IMR-90 (cell line): Measurements from ENCODE around the gene ARHGAP8. TPM values are rescaled to one million over a fixed set of nuclear protein-coding genes. Genes with fewer than 3 reads are reported as not detected.
"Not testable (repeated sequence)": the region's sequence is repeated elsewhere in the genome, so short reads cannot be mapped to it uniquely, and the experiment has no call there.

Experiments used
- ATAC-seq: fragments of 200-7000 bp; cut with Tn5 transposase; 2 replicates; pipeline ENCODE4 v1.9.1; 2020; ENCODE audit warnings: low read depth, mild to moderate bottlenecking, moderate library complexity
- BruUV-seq: library from RNA; stranded (reverse); fragments of 400-500 nt; replicated peaks from 2 replicates; lab custom pipeline; 2021; lab: Mats Ljungman, UMichigan
- CTCF ChIA-PET: fragments of 300-600 bp; formaldehyde crosslinking; extraction: SDS; loops from one replicate; lab custom pipeline; 2021; ENCODE audit warnings: antibody characterized with exemption; lab: Yijun Ruan, JAX
- POLR2A ChIA-PET: fragments of 300-600 bp; sonication (Branson Sonifier 250); formaldehyde crosslinking; loops from one replicate; lab custom pipeline; 2022; ENCODE audit warnings: antibody characterized with exemption; ENCODE audit not compliant: unreplicated experiment; lab: Charles Lee
- DNase-seq: peaks from one replicate; pipeline ENCODE4 v3.0.0; 2013
- H2AFZ ChIP-seq: replicated peaks from 2 replicates; pipeline ENCODE3; 2013; ENCODE audit warnings: low read length, mild to moderate bottlenecking; ENCODE audit not compliant: poor library complexity
- H2AK5ac ChIP-seq: 2 replicates; pipeline ENCODE4 v1.6.1; 2013; ENCODE audit warnings: low read depth, low read length, inconsistent platforms
- H2AK9ac ChIP-seq: replicated peaks from 2 replicates; pipeline ENCODE3; 2013; ENCODE audit warnings: mild to moderate bottlenecking, low read depth, low read length, moderate library complexity; ENCODE audit not compliant: poor library complexity
- H2BK120ac ChIP-seq: 2 replicates; pipeline ENCODE4 v1.6.1; 2013; ENCODE audit warnings: low read depth, low read length, inconsistent platforms
- H2BK15ac ChIP-seq: 3 replicates; pipeline ENCODE4 v1.6.1; 2013; ENCODE audit warnings: low read depth, low read length, inconsistent platforms
- H2BK20ac ChIP-seq: 2 replicates; pipeline ENCODE4 v1.6.1; 2013; ENCODE audit warnings: low read depth, mild to moderate bottlenecking, inconsistent platforms, low read length, moderate library complexity
- H2BK5ac ChIP-seq: 2 replicates; pipeline ENCODE4 v1.6.1; 2013; ENCODE audit warnings: mild to moderate bottlenecking, low read depth, low read length, inconsistent platforms; ENCODE audit not compliant: poor library complexity, severe bottlenecking
- H3K14ac ChIP-seq: replicated peaks from 2 replicates; pipeline ENCODE4 v1.6.1; 2013; ENCODE audit warnings: low read depth, low read length, inconsistent platforms
- H3K18ac ChIP-seq: 2 replicates; pipeline ENCODE4 v1.6.1; 2013; ENCODE audit warnings: low read depth, low read length, control low read depth
- H3K23ac ChIP-seq: 2 replicates; pipeline ENCODE4 v1.6.1; 2013; ENCODE audit warnings: low read depth, low read length, inconsistent platforms
- H3K27ac ChIP-seq: 2 replicates; pipeline ENCODE4 v1.5.1; 2013; ENCODE audit warnings: mild to moderate bottlenecking, control low read depth, low read length; ENCODE audit not compliant: insufficient read depth
- H3K27me3 ChIP-seq: 2 replicates; pipeline ENCODE4 v1.6.1; 2013; ENCODE audit warnings: low read length; ENCODE audit not compliant: control insufficient read depth, insufficient read depth
- H3K36me3 ChIP-seq: 2 replicates; pipeline ENCODE4 v1.6.1; 2013; ENCODE audit warnings: low read length, mixed read lengths; ENCODE audit not compliant: control insufficient read depth, insufficient read depth
- H3K4ac ChIP-seq: 2 replicates; pipeline ENCODE4 v1.6.1; 2013; ENCODE audit warnings: low read depth, low read length, inconsistent platforms
- H3K4me1 ChIP-seq: 2 replicates; pipeline ENCODE4 v1.6.1; 2013; ENCODE audit warnings: low read length, mixed read lengths; ENCODE audit not compliant: control insufficient read depth, insufficient read depth
- H3K4me2 ChIP-seq: 2 replicates; pipeline ENCODE4 v1.6.1; 2013; ENCODE audit warnings: low read depth, mild to moderate bottlenecking, control low read depth, low read length, moderate library complexity
- H3K4me3 ChIP-seq: 2 replicates; pipeline ENCODE4 v1.5.1; 2013; ENCODE audit warnings: low read depth, mild to moderate bottlenecking, control low read depth, low read length, moderate library complexity; ENCODE audit not compliant: insufficient read depth
- H3K56ac ChIP-seq: 2 replicates; pipeline ENCODE4 v1.6.1; 2013; ENCODE audit warnings: low read length, inconsistent platforms; ENCODE audit not compliant: insufficient read depth; ENCODE audit errors: extremely low read depth
- H3K79me1 ChIP-seq, 2 experiments: 2 replicates each; pipeline ENCODE4 v1.6.1; 2013; ENCODE audit warnings: low read length in 2 of 2, inconsistent platforms in 1 of 2, low read depth in 1 of 2
- H3K9ac ChIP-seq: 2 replicates; pipeline ENCODE4 v1.6.1; 2013; ENCODE audit warnings: low read depth, low read length, control low read depth
- H3K9me1 ChIP-seq: 2 replicates; pipeline ENCODE4 v1.6.1; 2013; ENCODE audit warnings: low read length, inconsistent platforms; ENCODE audit not compliant: insufficient read depth
- H3K9me3 ChIP-seq: 2 replicates; pipeline ENCODE4 v1.6.1; 2013; ENCODE audit warnings: low read length; ENCODE audit not compliant: control insufficient read depth, insufficient read depth
- H4K20me1 ChIP-seq: 2 replicates; pipeline ENCODE4 v1.6.1; 2013; ENCODE audit warnings: low read length, inconsistent platforms; ENCODE audit not compliant: insufficient read depth
- H4K5ac ChIP-seq: 2 replicates; pipeline ENCODE4 v1.6.1; 2013; ENCODE audit warnings: mild to moderate bottlenecking, low read depth, low read length, control low read depth
- H4K8ac ChIP-seq, 2 experiments: 2 replicates each; pipeline ENCODE4 v1.6.1; 2013; ENCODE audit warnings: low read depth in 2 of 2, low read length in 2 of 2, control low read depth in 1 of 2, inconsistent platforms in 1 of 2
- H4K91ac ChIP-seq: 2 replicates; pipeline ENCODE4 v1.6.1; 2013; ENCODE audit warnings: low read depth, low read length, inconsistent platforms; ENCODE audit not compliant: insufficient read depth
- WGBS, 2 experiments: methylation state at CpG; one replicate each; pipeline versions ENCODE4 v1.1.5 to v1.1.7; 2013; ENCODE audit warnings: missing lambda C conversion rate in 2 of 2; ENCODE audit not compliant: insufficient read length in 1 of 2; ENCODE audit errors: extremely low coverage in 2 of 2; 5-methylcytosine and 5-hydroxymethylcytosine counted together
- dilution Hi-C: fragments of 300-500 bp; cut with HindIII; formaldehyde crosslinking; loops from one replicate; pipeline ENCODE4 v1.14.3; 2018; ENCODE audit warnings: low sequenced_read_pairs; ENCODE audit not compliant: unreplicated experiment
- in situ Hi-C: fragments of 300-500 bp; cut with MboI; formaldehyde crosslinking; loops from 3 replicates; pipeline ENCODE4 v1.14.3; 2019; ENCODE audit warnings: low sequenced_read_pairs, inconsistent platforms, mixed read lengths
- intact Hi-C: fragments of 100-400 bp; cut with micrococcal nuclease; formaldehyde crosslinking; loops from 2 replicates; pipeline ENCODE4 v1.10.0; 2022
- polyA plus RNA-seq, 3 experiments: library from polyadenylated mRNA; depleted of rRNA; stranded (reverse); fragments of >200 nt; gene quantifications; 2 replicates each; pipeline ENCODE4 v1.2.3, GENCODE V29; 2012; ENCODE audit warnings: low replicate concordance in 1 of 3
- total RNA-seq: library from RNA; depleted of rRNA; stranded (reverse); fragments of >200 nt; gene quantifications from 2 replicates; pipeline ENCODE4 v1.2.3, GENCODE V29; 2012

Gene ARHGAP8
- total and polyA plus RNA-seq, 2 of the 4 experiments (the other 2 are of a cell fraction), result 0.18 to 0.21 TPM

DNA sequence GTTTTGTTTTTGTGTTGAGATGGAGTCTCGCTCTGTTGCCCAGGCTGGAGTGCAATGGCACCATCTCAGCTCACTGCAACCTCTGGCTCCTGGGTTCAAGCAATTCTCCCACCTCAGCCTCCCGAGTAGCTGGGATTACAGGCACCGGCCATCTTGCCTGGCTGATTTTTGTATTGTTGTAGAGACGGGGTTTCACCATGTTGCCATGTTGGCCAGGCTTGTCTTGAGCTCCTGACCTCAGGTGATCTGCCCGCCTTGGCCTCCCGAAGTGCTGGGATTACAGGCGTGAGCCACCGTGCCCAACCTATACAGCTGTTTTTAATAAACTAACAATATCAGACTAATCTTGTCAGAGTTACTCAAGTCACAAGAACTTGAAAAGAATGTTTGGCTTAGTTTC is 102.3 kb downstream of the ARHGAP8 start:
- H3K27me3 ChIP-seq, H3K18ac ChIP-seq, H2AK9ac ChIP-seq, H3K23ac ChIP-seq, H4K8ac ChIP-seq, H3K4me1 ChIP-seq, in situ Hi-C loops, intact Hi-C loops, H3K4me2 ChIP-seq, H3K9ac ChIP-seq, DNase-seq, POLR2A ChIA-PET, H2BK5ac ChIP-seq, H3K27ac ChIP-seq, H2BK15ac ChIP-seq, CTCF ChIA-PET, dilution Hi-C loops, H2BK20ac ChIP-seq, H3K56ac ChIP-seq, H3K9me1 ChIP-seq, ATAC-seq, H3K36me3 ChIP-seq, H4K91ac ChIP-seq, H2AK5ac ChIP-seq, H3K9me3 ChIP-seq, H3K4me3 ChIP-seq, H3K4ac ChIP-seq, BruUV-seq, H4K5ac ChIP-seq, H3K14ac ChIP-seq, H2AFZ ChIP-seq, H3K79me1 ChIP-seq, H4K20me1 ChIP-seq, H2BK120ac ChIP-seq: not testable (repeated sequence)
- WGBS, 2 experiments, result no CpG with 5 or more reads among the region's 8 CpGs
